Muscle layer of colon (tissue), 2 donors: ENCODE results near the gene WBP2.

Source experiments
- H3K27ac ChIP-seq: one replicate; pipeline ENCODE4 v1.7.0; 2013; ENCODE audit warnings: low read depth, mild to moderate bottlenecking, low read length, moderate library complexity
- H3K27me3 ChIP-seq, 2 donors: one replicate each; pipeline ENCODE4 v1.7.0; 2013; ENCODE audit warnings: low read length in 2 of 2, mild to moderate bottlenecking in 2 of 2; ENCODE audit not compliant: insufficient read depth in 2 of 2, control insufficient read depth in 1 of 2
- H3K36me3 ChIP-seq: one replicate; pipeline ENCODE4 v1.7.0; 2013; ENCODE audit warnings: mild to moderate bottlenecking, low read length; ENCODE audit not compliant: insufficient read depth
- H3K4me1 ChIP-seq: one replicate; pipeline ENCODE4 v1.7.0; 2013; ENCODE audit warnings: mild to moderate bottlenecking, low read length; ENCODE audit not compliant: insufficient read depth
- H3K4me3 ChIP-seq, 2 donors: one replicate each; pipeline ENCODE4 v1.7.0; 2013; ENCODE audit warnings: low read length in 2 of 2, low read depth in 1 of 2, mild to moderate bottlenecking in 1 of 2, moderate library complexity in 1 of 2
- H3K9ac ChIP-seq: one replicate; pipeline ENCODE4 v1.7.0; 2013; ENCODE audit warnings: low read length
- H3K9me3 ChIP-seq: one replicate; pipeline ENCODE4 v1.7.0; 2013; ENCODE audit warnings: mild to moderate bottlenecking, low read length
- donor health status: abdominal sarcoma.
- donor health status: Adenocarcinoma of cecum.

Gene WBP2

DNA sequence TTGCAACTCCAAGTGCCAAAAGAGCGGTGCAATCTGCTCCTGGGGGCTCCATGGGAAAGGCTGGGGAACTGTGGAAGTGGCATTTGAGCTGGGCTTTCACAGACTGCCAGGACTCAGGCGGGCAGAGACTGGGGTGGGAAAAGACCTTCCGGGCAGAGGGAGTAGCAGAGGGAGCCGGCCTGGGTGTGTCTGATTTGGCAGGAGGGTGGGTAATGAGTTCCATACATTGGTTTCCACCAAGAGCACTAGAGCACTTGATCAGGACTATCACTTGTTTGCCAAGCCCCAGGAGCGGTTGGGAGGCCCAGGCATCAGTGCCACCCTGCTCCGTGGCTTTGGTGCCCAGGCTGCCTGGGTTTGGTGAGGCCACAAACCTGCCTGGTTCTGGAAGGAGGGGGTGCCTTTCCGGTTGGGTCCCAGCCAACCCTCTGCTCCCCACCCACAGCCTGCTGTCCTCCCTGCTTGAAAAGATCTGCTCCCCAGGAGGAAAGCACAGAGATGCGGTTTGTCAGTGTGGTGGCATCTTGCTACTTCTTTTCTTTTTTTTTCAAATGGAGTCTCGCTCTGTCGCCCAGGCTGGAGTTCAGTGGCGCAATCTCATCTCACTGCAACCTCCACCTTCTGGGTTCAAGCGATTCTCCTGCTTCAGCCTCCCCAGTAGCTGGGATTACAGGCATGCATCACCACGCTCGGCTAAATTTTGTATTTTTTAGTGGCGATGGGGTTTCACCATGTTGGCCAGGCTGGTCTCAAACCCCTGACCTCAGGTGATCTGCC is 26.7 kb upstream of the WBP2 start:
- Histone ChIP-seq H3K27me3 (no peaks in the 10 kb centered on the region), H3K9ac (no peak overlapping the region), H3K36me3 (no peaks in the 10 kb centered on the region), H3K4me3 (no peak overlapping the region), H3K9me3 (no peaks in the 10 kb centered on the region), H3K4me1 (peaks cover 4% of the 10 kb centered on the region), H3K27ac (no peak overlapping the region)

DNA sequence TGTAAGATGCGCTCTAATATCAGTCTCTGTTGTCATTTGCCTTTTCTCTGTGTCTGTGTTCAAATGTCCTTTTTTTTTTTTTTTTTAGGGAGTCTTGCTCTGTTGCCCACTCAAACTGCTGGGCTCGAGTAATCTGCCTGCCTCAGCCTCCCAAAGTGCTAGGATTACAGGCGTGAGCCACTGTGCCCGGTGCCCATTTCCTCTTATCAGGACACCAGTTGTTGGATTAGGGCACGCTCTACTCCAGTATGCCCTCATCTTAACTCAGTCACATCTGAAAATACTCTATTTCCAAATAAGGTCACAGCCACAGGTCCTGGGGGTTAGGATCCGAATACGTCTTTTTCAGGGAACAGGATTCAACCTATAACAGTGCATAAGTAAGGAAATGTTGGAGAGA is 25.1 kb upstream of the WBP2 start:
- no peak overlapping the region for H3K9ac ChIP-seq
- H3K4me3 ChIP-seq: no peak overlapping the region
- no peaks in the 10 kb centered on the region for H3K9me3 ChIP-seq
- peaks cover 20% of the 10 kb centered on the region for H3K4me1 ChIP-seq
- peaks cover 6% of the 10 kb centered on the region for H3K36me3 ChIP-seq
- H3K27ac ChIP-seq: no peak overlapping the region
- H3K27me3 ChIP-seq: no peaks in the 10 kb centered on the region

DNA sequence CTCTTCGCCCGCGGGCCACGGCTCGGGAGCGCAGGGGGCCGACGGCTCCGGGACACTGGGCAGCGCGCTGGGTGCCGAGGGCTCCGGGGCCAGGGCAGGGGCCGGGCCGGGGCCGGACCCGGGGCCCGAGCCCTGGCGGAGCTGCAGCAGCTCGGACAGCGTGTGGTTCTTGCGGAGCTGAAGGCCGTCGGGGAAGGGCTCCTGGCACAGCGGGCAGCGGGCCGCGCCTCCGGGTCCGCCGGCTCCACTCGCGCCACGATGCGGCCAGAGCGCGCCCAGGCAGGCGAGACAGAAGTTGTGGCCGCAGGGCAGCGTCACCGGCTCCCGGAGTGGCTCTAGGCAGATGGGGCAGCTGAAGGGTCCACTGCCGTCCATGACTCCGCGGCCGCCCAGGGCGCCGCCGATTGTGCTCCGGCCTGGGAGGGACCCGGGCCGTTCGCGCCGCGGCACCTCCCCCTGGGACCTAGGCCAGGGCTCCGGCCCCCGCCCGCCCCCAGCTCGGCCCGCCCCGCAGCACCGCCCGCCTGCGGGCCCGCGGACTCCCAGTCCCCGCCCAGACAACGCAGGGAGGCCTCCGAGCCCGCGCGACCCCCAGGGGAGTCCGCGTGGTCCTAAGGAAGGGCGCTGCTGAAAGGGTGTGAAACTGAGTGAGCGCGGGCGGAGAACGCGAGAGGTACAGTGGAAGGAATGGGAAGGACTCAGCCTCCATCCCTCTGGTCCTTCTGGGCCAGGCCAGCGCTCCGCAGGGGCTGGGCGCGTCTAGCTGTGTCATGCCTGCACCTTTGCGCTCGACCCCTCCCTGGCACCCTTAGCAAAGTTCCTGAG is 23.3 kb upstream of the WBP2 start, which contains the start of gene TRIM47:
TSS of gene TRIM47 (minus strand) at position 408 of the 825 bp plus-strand sequence. CDS start at position 375, 33 bp downstream.
- no peaks in the 10 kb centered on the region for H3K9me3 ChIP-seq
- peaks cover 39% of the 10 kb centered on the region for H3K4me1 ChIP-seq
- H3K27ac ChIP-seq: peak within 1 kb of the TSS; percentile 88
- peaks cover 24% of the 10 kb centered on the region for H3K36me3 ChIP-seq
- peak within 1 kb of the TSS; percentile 95 for H3K9ac ChIP-seq
- H3K4me3 ChIP-seq: peak within 1 kb of the TSS; percentile 64 to 91
- no peaks in the 10 kb centered on the region for H3K27me3 ChIP-seq

DNA sequence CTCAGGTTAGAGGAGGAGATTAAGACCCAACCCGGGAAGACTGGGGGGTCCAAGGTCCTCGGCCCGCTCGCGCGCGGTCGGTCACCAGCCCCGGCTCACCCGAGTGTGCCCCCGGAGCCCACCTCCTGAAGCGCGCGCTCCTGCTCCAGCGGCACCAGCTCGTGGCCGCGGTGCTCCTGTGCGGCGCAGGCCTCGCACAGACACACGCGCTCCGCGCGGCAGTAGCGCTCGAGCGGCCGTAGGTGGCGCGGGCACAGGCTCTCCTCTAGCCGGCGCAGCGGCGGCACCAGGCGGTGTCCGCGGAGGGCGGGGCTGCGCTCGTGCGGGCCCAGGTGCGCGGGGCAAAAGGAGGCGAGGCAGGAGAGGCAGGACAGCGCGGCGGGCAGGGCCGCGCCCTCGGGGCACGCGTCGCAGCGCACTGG is 22.6 kb upstream of the WBP2 start:
- H3K36me3 ChIP-seq: peaks cover 24% of the 10 kb centered on the region
- H3K4me3 ChIP-seq: peak overlapping the region; percentile 64 to 91
- H3K27me3 ChIP-seq: no peaks in the 10 kb centered on the region
- peak overlapping the region; percentile 95 for H3K9ac ChIP-seq
- H3K9me3 ChIP-seq: no peaks in the 10 kb centered on the region
- peak overlapping the region; percentile 88 for H3K27ac ChIP-seq
- peaks cover 45% of the 10 kb centered on the region for H3K4me1 ChIP-seq

DNA sequence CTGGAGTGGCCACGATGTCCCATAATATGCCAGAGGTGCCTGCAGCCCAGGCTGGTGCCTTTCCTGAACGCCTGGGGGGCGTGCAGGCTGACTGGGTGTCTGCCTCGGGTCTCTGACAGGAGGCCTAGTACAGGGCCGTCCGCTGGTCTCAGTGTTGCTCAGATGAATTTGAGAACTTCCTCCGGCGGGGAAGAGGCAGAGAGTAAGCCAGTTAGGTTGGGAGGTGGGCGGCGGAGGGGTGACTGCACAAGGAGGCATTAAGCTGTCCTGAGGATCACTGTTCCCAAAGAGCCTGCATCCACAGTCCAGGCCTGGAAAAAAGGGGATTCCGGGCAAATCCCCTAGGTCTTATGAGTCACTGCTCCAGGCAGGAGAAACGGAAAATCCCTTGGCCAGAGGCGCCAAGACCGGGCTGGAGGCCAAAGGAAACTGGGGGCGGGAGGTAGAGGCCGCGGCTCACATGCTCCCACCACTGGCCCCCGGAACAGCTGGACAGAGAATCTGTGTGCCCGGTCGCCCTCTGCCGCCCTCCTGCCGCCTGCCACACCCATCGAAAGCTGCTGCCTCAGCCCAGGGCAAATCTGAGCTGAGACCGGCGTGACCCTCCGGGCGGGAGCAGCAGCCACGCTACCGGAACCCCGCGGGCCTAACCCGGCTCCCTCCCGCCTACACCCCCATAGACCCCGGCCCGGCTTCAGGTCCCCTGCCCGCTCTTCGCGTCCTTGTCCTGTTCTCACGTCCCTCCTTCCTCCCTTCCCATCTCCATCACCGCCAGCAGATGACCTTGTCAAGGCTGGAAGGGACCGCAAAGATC is 22.0 kb upstream of the WBP2 start:
- Histone ChIP-seq H3K4me1 (peaks cover 52% of the 10 kb centered on the region), H3K4me3 (peak overlapping the region; percentile 64 to 91), H3K27ac (peak overlapping the region; percentile 88), H3K9ac (peak overlapping the region; percentile 95), H3K36me3 (peaks cover 24% of the 10 kb centered on the region), H3K27me3 (no peaks in the 10 kb centered on the region), H3K9me3 (no peaks in the 10 kb centered on the region)

DNA sequence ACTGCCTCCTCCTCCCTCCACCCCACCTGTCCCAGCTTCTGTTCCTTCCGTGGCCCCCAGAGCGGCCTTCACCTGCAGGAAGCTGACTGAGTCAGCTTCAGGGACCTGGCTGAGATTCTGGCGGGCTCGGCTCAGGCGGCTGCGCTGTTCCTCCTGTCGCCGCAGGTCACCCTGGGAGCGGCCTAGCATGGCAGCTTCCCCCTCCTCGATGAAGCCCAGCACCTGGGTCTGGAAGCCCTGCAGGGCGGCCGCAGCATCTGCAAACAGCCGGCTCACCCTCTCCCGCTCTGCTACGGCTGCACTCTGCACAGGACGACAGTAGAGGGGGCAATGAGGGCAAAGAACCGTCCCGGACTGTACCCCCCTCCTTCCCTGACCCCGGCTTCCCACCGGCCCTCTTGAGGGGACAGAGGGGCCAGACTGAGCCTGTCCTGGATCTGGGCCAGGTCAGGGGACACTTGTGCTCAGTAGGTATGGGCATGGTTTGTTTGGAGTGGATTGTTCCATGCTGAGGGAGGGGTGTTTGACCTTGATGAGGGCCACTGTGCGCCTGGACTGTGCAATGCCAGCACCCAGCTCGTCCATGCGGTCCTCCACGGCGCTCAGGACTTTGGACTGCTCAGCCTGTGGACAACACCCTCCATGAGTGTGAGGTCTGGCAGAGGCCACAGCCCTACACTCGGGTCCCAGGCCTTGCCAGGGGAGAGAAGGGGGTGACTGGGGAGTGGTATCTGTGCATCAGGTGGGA is 21.2 kb upstream of the WBP2 start:
- no peaks in the 10 kb centered on the region for H3K27me3 ChIP-seq

GRCh38 chr17:75875940-75876189 is 20.7 kb upstream of the WBP2 start:
- Histone ChIP-seq H3K4me1 (peaks cover 53% of the 10 kb centered on the region), H3K36me3 (peaks cover 24% of the 10 kb centered on the region), H3K9me3 (no peaks in the 10 kb centered on the region), H3K4me3 (peak overlapping the region; percentile 21 to 91), H3K27ac (peak overlapping the region; percentile 88), H3K27me3 (no peaks in the 10 kb centered on the region), H3K9ac (peak overlapping the region; percentile 25)

More for the DNA sequence above, 21.2 kb upstream of the WBP2 start:
- no peaks in the 10 kb centered on the region for H3K9me3 ChIP-seq
- peaks cover 24% of the 10 kb centered on the region for H3K36me3 ChIP-seq
- peak overlapping the region; percentile 88 for H3K27ac ChIP-seq
- H3K4me3 ChIP-seq: peak overlapping the region; percentile 64 to 91
- H3K4me1 ChIP-seq: peaks cover 52% of the 10 kb centered on the region
- peak overlapping the region; percentile 95 for H3K9ac ChIP-seq

DNA sequence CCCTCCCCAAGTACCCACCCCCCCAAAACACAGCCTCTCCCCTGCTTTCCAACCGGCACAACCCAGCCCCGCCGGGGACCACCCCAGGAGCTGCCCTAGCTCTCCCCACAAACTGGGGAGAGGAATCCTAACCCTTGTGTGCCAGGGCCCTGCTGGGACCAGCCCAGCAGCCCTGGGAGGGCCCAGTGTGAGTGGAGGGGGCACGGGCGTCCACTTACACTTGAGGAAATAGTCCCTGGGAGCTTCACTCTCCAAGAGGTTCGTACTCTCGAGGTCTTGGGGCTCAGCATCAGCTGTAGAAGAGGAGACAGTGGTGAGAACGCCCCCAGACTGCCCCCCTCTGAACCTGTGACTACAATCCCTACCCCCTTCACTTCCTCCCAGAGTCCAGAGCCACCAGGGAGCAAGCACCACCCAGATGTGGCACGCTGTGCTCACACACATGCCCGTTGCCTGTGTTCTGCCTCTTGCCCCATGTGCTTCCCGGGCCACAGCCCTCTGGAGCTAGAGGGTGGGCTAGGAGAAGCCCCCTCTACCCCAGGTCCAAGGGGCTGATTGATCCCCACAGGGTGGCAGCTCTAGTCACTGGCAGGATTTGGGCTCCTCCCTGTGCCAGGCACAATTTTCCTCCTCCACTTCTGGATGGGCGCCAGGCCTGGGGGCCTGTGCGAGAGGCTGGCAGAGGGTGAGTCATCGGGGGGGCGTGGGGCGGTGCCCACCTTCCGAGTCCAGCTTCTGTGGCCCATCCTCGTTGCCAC is 20.2 kb upstream of the WBP2 start:
- Histone ChIP-seq H3K36me3 (peaks cover 24% of the 10 kb centered on the region), H3K9me3 (no peaks in the 10 kb centered on the region), H3K4me1 (peaks cover 58% of the 10 kb centered on the region), H3K27me3 (no peaks in the 10 kb centered on the region), H3K9ac (peak overlapping the region; percentile 25), H3K27ac (peak overlapping the region; percentile 88), H3K4me3 (peak overlapping the region; percentile 21 to 91)

DNA sequence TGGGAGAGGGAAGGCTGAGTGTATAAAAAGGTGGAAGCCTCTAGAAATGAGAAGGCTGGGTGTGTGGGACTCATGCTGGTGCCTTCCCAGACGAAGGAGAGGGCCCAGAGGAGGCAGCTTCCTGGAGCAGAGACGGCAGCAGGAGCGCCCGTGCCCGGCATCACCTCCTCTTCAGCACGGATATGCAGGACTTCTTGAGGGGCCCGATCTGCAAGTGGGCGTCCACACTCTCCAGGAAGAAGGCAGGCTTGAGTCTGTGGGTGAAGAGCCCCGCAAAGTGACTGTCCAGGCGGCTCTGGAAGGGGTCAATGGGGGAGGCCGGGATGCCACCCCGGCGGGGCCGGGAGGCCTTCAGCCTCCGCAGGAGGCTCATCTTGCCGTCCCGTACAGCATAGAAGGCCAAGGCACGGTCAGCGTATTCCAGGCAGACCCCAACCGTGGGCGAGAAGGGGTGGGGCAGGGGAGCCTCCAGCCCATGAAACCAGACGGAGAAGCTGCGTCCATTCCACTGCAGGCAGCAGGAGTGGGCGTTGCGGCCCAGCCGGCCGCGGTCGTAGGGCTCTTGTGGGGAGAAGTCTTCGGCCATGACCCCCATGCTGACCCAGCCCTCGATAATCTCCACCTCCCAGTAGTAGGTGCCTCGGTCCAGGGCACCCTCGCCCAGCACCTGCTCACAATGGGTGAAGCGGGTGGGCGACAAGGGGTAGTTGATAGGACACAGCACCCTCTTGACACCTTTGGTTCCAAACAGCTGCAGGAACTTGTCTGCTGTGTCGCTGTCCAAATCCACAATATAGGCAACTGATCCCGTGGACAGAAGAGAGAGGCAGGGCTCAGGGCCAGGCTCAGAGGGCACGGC is 19.4 kb upstream of the WBP2 start:
- H3K4me3 ChIP-seq: peak overlapping the region in 1 of 2 donors; percentile 91
- H3K9ac ChIP-seq: peak overlapping the region; percentile 45
- H3K27ac ChIP-seq: peak overlapping the region; percentile 88
- H3K36me3 ChIP-seq: peaks cover 24% of the 10 kb centered on the region
- H3K9me3 ChIP-seq: no peaks in the 10 kb centered on the region
- H3K27me3 ChIP-seq: no peaks in the 10 kb centered on the region
- H3K4me1 ChIP-seq: peaks cover 66% of the 10 kb centered on the region
